Adipocyte (in vitro differentiated cells): ENCODE results near the gene RNF34.

Experiments used
- DNase-seq: peaks from one replicate; pipeline ENCODE4 v3.0.0-alpha.2; 2015; ENCODE audit warnings: low read depth
- H3K27me3 ChIP-seq: replicated peaks from 2 replicates; pipeline ENCODE4 v1.7.0; 2013; ENCODE audit warnings: mild to moderate bottlenecking, low read length, moderate library complexity; ENCODE audit not compliant: control insufficient read depth, insufficient read depth
- H3K36me3 ChIP-seq: 2 replicates; pipeline ENCODE4 v1.7.0; 2013; ENCODE audit warnings: low read length, mild to moderate bottlenecking, moderate library complexity; ENCODE audit not compliant: control insufficient read depth, insufficient read depth, severe bottlenecking
- H3K4me1 ChIP-seq: 2 replicates; pipeline ENCODE4 v1.7.0; 2013; ENCODE audit warnings: mild to moderate bottlenecking, low read length, moderate library complexity; ENCODE audit not compliant: control insufficient read depth, insufficient read depth
- H3K4me3 ChIP-seq: 2 replicates; pipeline ENCODE4 v1.7.0; 2013; ENCODE audit warnings: mild to moderate bottlenecking, low read length, moderate library complexity
- H3K9ac ChIP-seq: 2 replicates; pipeline ENCODE4 v1.7.0; 2013; ENCODE audit warnings: mild to moderate bottlenecking, low read length, moderate library complexity
- H3K9me3 ChIP-seq: 2 replicates; pipeline ENCODE4 v1.7.0; 2013; ENCODE audit warnings: mild to moderate bottlenecking, low read length, moderate library complexity; ENCODE audit not compliant: control insufficient read depth

RNF34 gene, protein sequence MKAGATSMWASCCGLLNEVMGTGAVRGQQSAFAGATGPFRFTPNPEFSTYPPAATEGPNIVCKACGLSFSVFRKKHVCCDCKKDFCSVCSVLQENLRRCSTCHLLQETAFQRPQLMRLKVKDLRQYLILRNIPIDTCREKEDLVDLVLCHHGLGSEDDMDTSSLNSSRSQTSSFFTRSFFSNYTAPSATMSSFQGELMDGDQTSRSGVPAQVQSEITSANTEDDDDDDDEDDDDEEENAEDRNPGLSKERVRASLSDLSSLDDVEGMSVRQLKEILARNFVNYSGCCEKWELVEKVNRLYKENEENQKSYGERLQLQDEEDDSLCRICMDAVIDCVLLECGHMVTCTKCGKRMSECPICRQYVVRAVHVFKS

DNA sequence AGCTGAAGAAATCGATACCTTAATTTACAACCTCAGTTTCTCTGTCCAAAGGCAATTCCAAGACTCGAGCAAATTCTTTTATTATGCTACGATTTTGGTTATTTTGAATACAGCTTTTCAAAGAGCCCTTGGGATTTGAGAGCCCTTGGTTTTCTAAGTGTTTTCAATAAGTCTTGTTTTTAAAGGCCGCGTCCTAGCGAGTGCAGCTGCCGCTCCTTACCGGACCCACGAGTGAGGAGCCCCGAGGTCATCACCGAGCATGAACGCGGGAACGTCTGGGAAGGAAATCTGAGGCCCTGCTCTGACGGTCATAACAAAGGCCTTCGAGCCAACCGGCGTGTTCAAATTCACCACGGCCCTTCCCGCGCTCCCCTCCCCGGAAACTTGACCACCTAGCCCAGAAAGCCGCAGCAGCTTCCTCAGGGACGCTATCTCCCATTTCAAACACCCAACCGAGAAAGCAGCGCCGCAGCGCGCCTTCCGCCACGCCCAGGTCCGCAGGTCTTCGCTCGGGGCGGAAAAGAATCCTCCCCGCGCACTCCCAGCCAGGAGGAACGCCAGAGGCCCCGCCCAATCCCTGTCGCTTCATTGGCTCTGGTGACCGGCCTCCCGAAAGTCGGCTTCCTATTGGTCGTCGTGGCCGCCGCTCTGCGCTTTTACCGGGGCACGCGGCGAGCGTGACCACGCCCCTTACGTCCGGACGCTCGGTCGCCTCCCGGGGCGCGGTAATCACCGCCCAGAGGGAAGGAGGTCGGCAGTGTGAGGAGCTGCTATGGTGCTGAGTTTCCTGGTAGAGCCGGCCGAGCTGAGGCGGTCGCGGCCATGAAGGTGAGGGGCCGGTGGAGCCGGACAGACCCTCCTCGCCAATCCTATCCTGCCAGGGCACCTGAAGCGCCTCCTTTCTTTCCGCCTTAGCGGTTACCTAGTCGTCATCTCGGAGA lies at the start of gene RNF34:
RNF34 (plus strand) TSS at position 728 of the 941 bp plus-strand sequence; CDS start at position 823, 95 bp downstream.
- peaks cover under 1% of the 10 kb centered on the region for H3K36me3 ChIP-seq
- H3K4me1 ChIP-seq: peaks cover 15% of the 10 kb centered on the region
- peak within 1 kb of the TSS; percentile 96 for H3K9ac ChIP-seq
- peak within 1 kb of the TSS; percentile 92 for H3K4me3 ChIP-seq
- no peaks in the 10 kb centered on the region for H3K9me3 ChIP-seq
- H3K27me3 ChIP-seq: no peaks in the 10 kb centered on the region
- DNase-seq: peak; percentile 99

DNA sequence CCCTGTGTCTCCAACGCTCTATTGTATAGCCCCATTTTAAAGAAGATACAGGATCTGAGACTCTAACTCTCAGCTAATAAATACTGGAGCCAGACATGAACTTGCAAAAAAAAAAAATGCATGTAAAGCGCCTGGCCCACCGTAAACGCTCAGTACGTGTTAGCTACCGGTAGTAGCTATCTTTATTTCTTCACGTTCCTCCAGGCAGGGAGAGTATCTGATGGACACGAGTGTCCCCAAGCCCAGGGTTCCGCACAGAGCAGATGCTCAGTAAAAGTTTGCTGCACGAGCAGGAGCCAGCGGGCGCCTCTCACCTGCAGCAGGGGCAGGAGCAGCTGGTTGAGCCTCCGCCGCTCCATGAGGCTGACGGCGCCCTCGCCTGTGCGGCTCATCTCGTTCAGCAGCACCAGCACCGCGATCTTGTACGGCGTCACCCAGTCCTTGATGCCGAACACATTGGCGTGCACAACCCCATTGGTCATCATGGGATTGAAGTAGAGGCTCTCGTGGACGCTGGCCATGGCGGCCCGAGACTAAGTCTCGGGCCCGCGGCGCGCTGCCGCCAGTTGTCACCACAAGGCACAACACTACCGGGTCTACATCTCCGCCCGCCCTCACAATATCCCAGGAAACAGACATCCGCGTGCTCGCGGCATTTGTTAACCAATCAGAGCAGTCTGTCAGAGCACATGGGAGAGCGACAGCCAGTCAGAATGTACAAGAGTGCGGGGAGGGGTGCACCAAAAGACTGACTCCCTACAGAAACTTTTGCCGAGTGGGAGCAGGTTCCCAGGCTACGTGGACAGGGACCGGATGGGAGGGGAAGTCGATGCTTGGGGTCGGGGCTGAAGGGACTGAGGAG lies 47.9 kb upstream of the RNF34 start, which contains the start of gene ANAPC5:
ANAPC5 (minus strand) TSS at position 592 of the 862 bp plus-strand sequence; CDS start at position 521, 71 bp downstream.
- H3K4me1 ChIP-seq: peaks cover 13% of the 10 kb centered on the region
- DNase-seq: peak; percentile 99
- H3K4me3 ChIP-seq: peak within 1 kb of the TSS; percentile 95
- no peaks in the 10 kb centered on the region for H3K9me3 ChIP-seq
- H3K9ac ChIP-seq: peak within 1 kb of the TSS; percentile 95
- no peaks in the 10 kb centered on the region for H3K27me3 ChIP-seq
- peaks cover 6% of the 10 kb centered on the region for H3K36me3 ChIP-seq

DNA sequence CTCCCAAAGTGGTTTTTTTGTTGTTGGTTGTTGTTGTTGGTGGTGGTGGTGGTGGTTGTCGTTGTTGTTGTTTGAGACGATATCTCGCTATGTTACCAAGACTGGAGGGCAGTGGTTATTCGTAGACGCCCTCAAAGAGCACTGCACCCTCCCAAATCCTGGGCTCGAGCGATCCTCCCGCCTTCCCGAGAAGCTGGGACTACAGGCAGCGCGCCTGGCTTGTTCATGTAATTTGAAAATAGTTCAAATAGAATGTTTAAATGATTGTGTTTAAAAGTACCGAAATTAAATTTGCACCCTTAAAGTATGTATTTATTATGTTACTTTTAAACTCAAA lies 47.3 kb upstream of the RNF34 start:
- Histone ChIP-seq H3K4me1 (peaks cover 13% of the 10 kb centered on the region), H3K27me3 (no peaks in the 10 kb centered on the region), H3K36me3 (no peaks in the 10 kb centered on the region), H3K9ac (peak overlapping the region; percentile 95), H3K9me3 (no peaks in the 10 kb centered on the region), H3K4me3 (peak overlapping the region; percentile 95)
- DNase-seq: no peak

DNA sequence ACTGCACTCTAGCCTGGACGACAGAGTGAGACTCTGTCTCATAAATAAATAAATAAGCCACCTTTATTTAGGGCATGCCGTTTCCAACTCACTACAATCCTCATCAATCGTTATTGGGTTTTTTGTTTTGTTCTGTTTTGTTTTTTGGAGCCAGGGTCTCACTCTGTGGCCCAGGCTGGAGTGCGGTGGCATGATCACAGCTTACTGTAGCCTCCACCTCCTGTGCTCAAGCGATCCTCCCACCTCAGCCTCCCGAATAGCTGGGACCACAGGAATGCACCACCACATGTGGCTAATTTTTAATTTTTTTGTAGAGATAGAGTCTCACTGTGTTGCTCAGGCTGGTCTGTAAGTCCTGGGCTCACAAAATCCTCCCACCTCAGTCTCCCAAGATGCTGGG lies 44.1 kb upstream of the RNF34 start:
- H3K4me3 ChIP-seq: no peak overlapping the region
- no peaks in the 10 kb centered on the region for H3K9me3 ChIP-seq
- no peak overlapping the region for H3K9ac ChIP-seq
- no peak for DNase-seq
- H3K4me1 ChIP-seq: peaks cover 10% of the 10 kb centered on the region
- no peaks in the 10 kb centered on the region for H3K36me3 ChIP-seq
- H3K27me3 ChIP-seq: no peaks in the 10 kb centered on the region

DNA sequence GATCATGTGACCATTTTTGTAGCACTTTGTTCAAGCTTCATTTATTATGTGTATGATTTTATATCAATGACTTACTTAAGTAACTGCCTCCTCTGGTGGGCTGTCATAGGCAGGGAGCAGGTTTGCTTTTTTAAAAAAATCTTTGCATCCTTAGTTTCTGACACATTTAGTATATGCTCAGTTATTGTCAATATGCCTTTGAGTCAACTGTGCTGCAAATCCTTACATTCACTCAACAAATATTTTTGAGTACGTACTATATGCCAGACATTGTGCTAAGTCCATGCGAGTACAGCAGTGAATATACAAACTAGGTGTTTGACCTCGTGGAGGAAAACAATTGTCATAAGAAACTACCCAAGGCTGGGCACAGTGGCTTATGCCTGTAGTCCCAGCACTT lies 43.3 kb upstream of the RNF34 start:
- DNase-seq: no peak
- Histone ChIP-seq H3K27me3 (no peaks in the 10 kb centered on the region), H3K4me3 (no peak overlapping the region), H3K36me3 (no peaks in the 10 kb centered on the region), H3K9me3 (no peaks in the 10 kb centered on the region), H3K4me1 (peaks cover 5% of the 10 kb centered on the region), H3K9ac (no peak overlapping the region)

DNA sequence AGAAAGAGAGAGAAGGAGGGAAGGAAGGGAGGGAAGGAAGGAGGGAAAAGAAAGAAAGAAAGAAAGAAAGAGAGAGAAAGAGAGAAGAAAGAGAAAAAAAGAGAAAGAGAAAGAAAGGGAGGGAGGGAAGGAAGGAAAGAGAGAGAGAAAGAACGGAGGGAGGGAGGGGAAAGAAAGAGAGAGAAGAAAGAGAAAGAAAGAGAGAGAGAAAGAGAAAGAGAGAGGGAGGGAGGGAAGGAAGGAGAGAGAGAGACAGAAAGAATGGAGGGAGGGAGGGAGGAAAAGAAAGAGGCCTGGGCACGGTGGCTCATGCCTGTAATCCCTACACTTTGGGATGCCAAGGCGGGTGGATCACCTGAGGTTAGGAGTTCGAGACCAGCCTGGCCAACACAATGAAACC lies 42.6 kb upstream of the RNF34 start:
- H3K4me3 ChIP-seq: no peak overlapping the region
- no peak overlapping the region for H3K9ac ChIP-seq
- no peaks in the 10 kb centered on the region for H3K9me3 ChIP-seq
- peaks cover 5% of the 10 kb centered on the region for H3K4me1 ChIP-seq
- no peaks in the 10 kb centered on the region for H3K27me3 ChIP-seq
- no peaks in the 10 kb centered on the region for H3K36me3 ChIP-seq
- DNase-seq: no peak

DNA sequence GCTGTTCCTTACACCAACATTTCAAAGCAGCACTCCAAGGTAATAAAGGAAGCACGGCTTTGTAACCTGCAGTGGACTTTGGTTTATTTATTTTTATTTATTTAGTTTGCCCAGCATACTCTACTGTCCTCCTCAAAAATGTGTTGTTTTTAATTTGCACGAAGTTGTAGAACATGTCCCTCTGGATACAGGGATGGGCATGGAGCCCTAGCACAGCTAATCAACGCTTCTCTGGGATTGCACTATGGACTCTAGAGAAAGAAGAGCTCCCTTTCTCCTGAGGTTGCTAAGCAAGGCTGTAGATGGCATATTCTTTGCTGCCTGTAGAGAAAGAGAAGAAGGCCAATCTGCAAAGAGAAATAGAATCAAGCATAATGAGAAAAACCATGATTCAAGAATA lies 41.8 kb upstream of the RNF34 start:
- Histone ChIP-seq H3K36me3 (no peaks in the 10 kb centered on the region), H3K9me3 (no peaks in the 10 kb centered on the region), H3K27me3 (no peaks in the 10 kb centered on the region), H3K9ac (no peak overlapping the region), H3K4me1 (peaks cover 3% of the 10 kb centered on the region), H3K4me3 (no peak overlapping the region)
- no peak for DNase-seq

DNA sequence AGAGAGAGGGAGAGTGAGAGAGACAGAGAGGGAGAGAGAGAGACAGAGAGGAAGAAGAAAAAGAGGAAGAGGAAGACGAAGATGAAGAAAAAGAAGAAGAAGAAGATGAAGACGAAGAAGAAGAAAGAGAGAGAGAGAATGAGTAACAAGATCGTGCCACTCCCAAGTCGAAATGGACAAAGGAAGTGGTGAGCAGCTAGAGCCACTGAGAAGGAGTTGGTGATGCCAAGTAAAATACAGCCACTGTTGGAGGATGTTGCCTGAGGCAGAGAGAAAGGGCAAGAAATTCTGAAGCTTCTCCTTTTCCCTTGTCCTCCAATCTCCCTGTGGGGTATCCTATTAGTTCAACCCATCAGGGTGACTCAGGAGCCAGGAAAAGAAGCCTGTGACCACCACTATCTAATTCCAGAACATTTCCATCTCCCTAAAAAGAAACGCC lies 35.2 kb upstream of the RNF34 start:
- peak; percentile 49 for DNase-seq
- no peaks in the 10 kb centered on the region for H3K36me3 ChIP-seq

DNA sequence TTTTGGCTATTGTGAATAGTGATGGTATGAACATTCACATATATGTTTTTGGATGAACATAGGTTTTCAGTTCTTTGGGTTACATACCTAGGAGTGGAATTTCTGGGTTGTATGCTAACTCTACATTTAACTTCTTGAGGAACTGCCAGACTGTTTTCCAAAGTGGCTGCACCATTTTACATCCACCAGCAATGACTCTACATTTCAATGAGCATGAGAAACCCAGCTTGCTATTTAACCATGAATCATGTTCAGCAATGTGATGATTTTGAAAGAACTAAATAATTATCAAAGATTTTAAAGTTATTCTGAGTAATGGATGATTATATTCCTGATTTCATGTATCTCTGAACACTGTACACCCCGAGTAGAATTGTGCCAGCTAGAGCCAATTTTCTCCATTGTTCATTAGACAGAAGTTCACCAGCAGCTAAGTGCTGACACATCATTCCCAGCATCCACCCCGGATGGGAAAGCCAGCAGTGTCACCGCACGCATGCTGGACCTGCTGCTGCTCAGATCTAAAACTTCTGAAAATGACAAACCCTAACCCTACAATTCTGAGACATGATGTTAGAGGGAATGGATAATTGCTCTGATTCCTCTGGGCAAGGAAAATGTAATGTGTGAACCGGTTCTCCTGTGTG lies 34.4 kb upstream of the RNF34 start:
- peak; percentile 10 for DNase-seq
- Histone ChIP-seq H3K27me3 (no peaks in the 10 kb centered on the region), H3K4me1 (peaks cover 20% of the 10 kb centered on the region), H3K4me3 (no peak overlapping the region), H3K9ac (no peak overlapping the region), H3K36me3 (no peaks in the 10 kb centered on the region), H3K9me3 (no peaks in the 10 kb centered on the region)

More for the DNA sequence above, 35.2 kb upstream of the RNF34 start:
- Histone ChIP-seq H3K9ac (no peak overlapping the region), H3K4me3 (no peak overlapping the region), H3K9me3 (no peaks in the 10 kb centered on the region), H3K4me1 (peaks cover 15% of the 10 kb centered on the region), H3K27me3 (no peaks in the 10 kb centered on the region)

DNA sequence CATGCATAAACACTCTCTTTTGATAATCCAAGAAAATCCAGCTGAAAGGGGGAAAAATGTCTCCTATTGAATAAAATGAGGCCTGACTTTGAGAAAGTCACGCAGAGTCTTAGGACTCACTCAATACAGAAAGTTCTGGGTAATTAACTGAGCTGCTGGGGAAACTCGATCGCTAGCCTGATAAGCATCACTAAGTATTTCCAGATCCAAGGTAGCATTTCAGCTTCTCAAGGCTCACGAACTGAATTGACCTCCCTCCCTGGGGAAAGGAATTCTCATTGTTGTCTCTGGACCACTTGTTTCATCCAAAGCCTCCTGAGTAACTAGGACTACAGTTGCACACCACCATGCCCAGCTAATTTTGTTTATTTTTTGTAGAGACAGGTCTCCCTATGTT lies 33.9 kb upstream of the RNF34 start:
- Histone ChIP-seq H3K36me3 (no peaks in the 10 kb centered on the region), H3K9ac (no peak overlapping the region), H3K27me3 (no peaks in the 10 kb centered on the region), H3K4me3 (no peak overlapping the region), H3K4me1 (peaks cover 20% of the 10 kb centered on the region), H3K9me3 (no peaks in the 10 kb centered on the region)
- peak; percentile 25 for DNase-seq
